SU-DHL-6 (cell line): ENCODE measurements around the gene SIX3.

Source experiments
- EZH2phosphoT487 ChIP-seq: fragments of 200-600 bp; sonication (generic), shearing (Covaris generic); conservative IDR thresholded peaks from 2 replicates; pipeline ENCODE4 v1.6.1; 2018; ENCODE audit warnings: mild to moderate bottlenecking, antibody characterized with exemption, low read length, moderate library complexity, mixed read lengths
- TF ChIP-seq, protein P1 (sequence below): fragments of 200-600 bp; sonication (generic); IDR thresholded peaks from one replicate; pipeline ENCODE4 v1.5.1; 2017; ENCODE audit warnings: antibody characterized with exemption, mild to moderate bottlenecking, low read length, moderate library complexity; ENCODE audit not compliant: insufficient read depth, poor library complexity, severe bottlenecking

DNA sequence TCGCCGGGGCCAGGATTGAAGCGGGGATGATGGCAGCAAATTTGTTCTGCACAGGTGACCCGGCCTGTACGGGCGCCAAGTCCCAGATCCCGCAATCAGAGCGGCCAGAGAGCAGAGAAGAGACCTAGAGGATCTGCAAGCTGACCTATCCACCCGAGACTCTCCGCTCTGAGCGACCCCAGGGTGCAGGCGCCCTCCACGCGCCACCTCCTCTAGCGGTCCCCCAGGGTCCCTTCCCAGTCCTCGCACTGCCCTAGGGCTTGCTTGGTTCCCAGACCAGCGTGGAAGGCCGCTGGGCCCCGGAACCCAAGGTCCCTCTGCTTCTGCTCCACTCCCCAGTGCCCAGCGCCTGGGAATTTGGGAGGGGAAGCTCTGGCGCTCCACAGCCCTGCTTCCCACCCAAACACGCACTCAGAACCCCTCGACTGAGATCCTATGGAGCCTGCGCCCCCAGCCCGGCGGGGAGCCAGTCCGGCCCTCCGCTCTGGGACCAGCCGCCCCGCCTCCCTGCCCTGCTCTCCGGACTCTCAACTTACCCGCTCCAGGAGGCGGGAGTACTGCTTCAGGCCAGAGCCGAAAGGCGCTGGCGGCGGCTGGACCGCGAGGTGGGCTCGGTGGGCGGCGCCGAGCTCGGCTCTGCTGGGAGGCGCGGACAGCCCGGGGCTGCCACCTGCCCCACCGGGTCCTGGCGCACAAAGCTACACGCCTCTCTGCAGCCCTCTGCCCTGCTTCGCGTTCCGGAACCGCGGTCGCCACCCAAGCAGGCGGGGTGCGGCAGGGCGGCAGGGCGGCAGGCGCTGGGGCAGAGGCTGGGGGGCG lies 3.0 kb upstream of the SIX3 start:
- TF ChIP-seq, protein P1, sequence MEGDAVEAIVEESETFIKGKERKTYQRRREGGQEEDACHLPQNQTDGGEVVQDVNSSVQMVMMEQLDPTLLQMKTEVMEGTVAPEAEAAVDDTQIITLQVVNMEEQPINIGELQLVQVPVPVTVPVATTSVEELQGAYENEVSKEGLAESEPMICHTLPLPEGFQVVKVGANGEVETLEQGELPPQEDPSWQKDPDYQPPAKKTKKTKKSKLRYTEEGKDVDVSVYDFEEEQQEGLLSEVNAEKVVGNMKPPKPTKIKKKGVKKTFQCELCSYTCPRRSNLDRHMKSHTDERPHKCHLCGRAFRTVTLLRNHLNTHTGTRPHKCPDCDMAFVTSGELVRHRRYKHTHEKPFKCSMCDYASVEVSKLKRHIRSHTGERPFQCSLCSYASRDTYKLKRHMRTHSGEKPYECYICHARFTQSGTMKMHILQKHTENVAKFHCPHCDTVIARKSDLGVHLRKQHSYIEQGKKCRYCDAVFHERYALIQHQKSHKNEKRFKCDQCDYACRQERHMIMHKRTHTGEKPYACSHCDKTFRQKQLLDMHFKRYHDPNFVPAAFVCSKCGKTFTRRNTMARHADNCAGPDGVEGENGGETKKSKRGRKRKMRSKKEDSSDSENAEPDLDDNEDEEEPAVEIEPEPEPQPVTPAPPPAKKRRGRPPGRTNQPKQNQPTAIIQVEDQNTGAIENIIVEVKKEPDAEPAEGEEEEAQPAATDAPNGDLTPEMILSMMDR: no peak
- TF ChIP-seq EZH2phosphoT487: no peak
